GM18526 (cell line): ENCODE data around the gene AP1S2.

Source experiments
- POLR2A ChIP-seq: IDR thresholded peaks from 3 replicates; pipeline ENCODE4 v1.6.1; 2011; ENCODE audit not compliant: insufficient read length; ENCODE audit errors: extremely low read depth

The AP1S2 gene

GRCh38 chrX:15825936-15826335, 28.7 kb downstream of the AP1S2 start:
- no peak for TF ChIP-seq POLR2A

GRCh38 chrX:15822922-15823321, 31.7 kb downstream of the AP1S2 start:
- no peak for TF ChIP-seq POLR2A

- no peak for TF ChIP-seq POLR2A
These were observed 34.2 kb downstream of the AP1S2 start for GRCh38 chrX:15820106-15821073.

GRCh38 chrX:15816886-15817285, 37.7 kb downstream of the AP1S2 start:
- TF ChIP-seq POLR2A, result no peak

GRCh38 chrX:15816438-15816809, 38.2 kb downstream of the AP1S2 start:
- no peak for TF ChIP-seq POLR2A

GRCh38 chrX:15815779-15816437, 38.7 kb downstream of the AP1S2 start:
- TF ChIP-seq POLR2A, result no peak

- TF ChIP-seq POLR2A, result no peak
These were observed 39.7 kb downstream of the AP1S2 start for GRCh38 chrX:15814771-15815365.

GRCh38 chrX:15813416-15813815, 41.2 kb downstream of the AP1S2 start:
- no peak for TF ChIP-seq POLR2A

GRCh38 chrX:15812192-15812938, 42.2 kb downstream of the AP1S2 start:
- no peak for TF ChIP-seq POLR2A

GRCh38 chrX:15808254-15808653, 46.4 kb downstream of the AP1S2 start:
- TF ChIP-seq POLR2A, result no peak

GRCh38 chrX:15804563-15804962, 50.0 kb downstream of the AP1S2 start:
- TF ChIP-seq POLR2A, result no peak

GRCh38 chrX:15797707-15798106, 56.9 kb downstream of the AP1S2 start:
- no peak for TF ChIP-seq POLR2A

GRCh38 chrX:15790769-15791290, 63.8 kb downstream of the AP1S2 start:
- no peak for TF ChIP-seq POLR2A

- peak; percentile 88 for TF ChIP-seq POLR2A
These were observed 64.4 kb downstream of the AP1S2 start, which contains the start of gene ZRSR2 for GRCh38 chrX:15789979-15790768. ZRSR2 (plus strand) TSS chrX:15790484; CDS start chrX:15790496, 12 bp downstream.
